Panc1 (cell line): ENCODE results near the gene NKAIN4.

Experiments used
- CTCF ChIP-seq: fragments of 450-650 bp; IDR thresholded peaks from 2 replicates; pipeline ENCODE4 v1.5.1; 2017; ENCODE audit warnings: mild to moderate bottlenecking
- POLR2AphosphoS5 ChIP-seq: IDR thresholded peaks from 2 replicates; pipeline ENCODE4 v1.6.1; 2012; ENCODE audit warnings: mild to moderate bottlenecking, low read depth, low read length, moderate library complexity

- no peak for TF ChIP-seq CTCF
- TF ChIP-seq POLR2AphosphoS5, result no peak
Observed at GRCh38 chr20:63238514-63239125, 15.6 kb downstream of the NKAIN4 start.
